Measurements from ENCODE around the gene EIF2B4.
"Not testable (repeated sequence)": the region's sequence is repeated elsewhere in the genome, so short reads cannot be mapped to it uniquely, and the experiment has no call there.

The EIF2B4 gene

DNA sequence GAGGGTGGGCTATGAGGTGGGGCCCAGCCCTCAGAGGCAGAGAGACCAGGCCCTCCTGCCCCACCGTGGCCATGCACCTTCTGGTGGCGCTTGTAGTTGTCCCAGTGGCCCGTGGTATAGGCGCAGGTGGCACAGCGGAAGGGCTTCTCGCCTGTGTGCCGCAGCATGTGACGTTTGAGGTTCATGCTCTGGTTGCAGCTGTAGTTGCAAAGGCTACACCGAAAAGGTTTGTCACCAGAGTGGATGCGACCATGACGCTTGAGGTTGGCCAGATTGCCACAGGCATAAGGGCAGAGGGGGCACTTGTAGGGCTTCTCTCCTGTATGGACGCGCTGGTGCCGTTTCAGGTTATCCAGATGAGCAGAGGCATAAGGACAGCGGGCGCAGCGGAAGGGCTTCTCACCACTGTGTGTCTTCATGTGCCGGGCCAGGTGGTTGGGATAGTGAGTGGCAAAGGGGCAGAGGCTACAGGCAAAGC lies 7.5 kb upstream of the EIF2B4 start:
- no peak for DNase-seq (ENCODE audit: low read depth)

DNA sequence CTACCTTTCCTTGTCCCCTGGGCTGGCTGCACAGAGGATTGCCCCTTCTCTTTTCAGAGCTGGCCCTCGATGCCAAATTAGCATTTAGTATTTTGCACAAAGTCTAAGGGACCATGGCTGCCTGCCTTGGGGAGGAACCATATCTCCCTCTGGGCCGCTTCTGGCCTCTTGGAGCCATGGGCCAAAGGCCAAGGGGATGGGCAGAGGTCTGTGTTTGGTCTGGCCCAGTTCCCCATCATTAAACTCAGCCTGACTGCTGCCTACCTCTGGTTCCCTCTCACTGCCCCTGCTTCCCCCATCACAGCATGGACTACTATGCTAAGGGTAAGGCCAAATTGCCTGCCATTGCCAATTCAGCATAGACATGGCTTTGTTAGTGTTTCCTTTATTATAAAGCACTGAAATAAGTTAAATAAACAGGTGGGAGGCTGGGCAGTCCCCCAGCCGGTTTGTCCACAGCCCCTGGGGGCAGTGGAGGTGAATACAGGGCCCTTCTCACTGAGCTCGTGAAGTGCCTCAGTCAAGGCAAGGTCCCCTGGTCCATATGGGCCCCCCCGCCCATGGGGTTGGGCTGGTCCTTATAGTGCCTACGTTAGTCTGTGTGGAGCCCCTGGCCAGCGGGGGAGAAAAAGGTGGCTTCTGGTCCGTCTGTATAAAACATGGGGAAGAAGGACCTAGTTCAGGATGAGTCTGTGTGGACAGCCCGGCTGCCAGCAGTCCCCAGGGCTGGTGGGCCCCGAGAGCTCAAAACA lies 6.9 kb upstream of the EIF2B4 start:
- no peak for DNase-seq (ENCODE audit: low read depth)

DNA sequence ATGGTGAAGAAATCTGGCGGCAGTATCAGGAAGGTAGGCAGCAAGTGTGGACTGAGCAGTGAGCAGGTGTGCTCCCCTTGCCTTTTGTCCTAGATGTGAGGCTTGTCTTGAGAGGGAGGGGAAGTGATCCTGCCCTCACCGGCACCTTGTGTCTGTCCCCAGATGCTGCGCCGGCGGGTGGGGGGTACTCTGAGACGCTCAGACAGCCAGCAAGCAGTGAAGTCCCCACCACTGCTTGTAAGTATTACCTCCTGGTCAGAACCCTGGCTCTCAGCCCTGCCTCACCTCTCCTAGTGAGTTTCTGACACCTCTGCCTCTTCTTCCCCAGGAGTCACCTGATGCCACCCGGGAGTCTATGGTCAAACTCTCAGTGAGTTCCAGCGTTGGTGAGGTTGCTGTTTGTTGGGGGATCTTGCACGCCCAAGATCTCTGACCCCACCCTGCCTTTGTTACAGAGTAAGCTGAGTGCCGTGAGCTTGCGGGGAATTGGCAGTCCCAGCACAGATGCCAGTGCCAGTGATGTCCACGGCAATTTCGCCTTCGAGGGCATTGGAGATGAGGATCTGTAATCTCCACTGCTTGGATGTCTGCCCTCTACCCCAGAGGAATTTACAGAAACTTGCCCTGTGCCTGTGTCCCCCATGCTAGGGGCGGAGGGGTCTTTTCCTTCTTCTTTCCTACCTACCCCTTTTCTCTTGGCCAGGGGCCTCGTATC lies 6.2 kb upstream of the EIF2B4 start:
- DNase-seq (ENCODE audit: low read depth) = no peak

DNA sequence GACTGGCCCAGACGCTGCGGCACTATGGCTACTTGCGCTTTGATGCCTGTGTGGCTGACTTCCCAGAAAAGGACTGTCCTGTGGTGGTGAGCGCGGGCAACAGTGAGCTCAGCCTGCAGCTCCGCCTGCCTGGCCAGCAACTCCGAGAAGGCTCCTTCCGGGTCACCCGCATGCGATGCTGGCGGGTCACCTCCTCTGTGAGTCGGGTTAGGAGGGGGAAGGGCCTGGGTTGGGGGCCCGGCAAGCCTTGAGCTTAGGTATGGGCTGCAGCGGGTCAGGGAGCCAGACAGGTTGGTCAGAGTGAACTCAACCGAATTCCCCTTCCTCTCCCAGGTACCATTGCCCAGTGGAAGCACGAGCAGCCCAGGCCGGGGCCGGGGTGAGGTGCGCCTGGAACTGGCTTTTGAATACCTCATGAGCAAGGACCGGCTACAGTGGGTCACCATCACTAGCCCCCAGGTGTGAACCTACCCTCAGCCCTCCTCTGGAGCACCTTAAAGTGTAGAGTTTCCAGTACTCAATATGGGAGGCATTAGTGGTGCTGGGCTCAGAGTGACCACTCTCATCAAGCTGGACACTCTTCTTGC lies 5.5 kb upstream of the EIF2B4 start:
- DNase-seq (ENCODE audit: low read depth) = no peak

DNA sequence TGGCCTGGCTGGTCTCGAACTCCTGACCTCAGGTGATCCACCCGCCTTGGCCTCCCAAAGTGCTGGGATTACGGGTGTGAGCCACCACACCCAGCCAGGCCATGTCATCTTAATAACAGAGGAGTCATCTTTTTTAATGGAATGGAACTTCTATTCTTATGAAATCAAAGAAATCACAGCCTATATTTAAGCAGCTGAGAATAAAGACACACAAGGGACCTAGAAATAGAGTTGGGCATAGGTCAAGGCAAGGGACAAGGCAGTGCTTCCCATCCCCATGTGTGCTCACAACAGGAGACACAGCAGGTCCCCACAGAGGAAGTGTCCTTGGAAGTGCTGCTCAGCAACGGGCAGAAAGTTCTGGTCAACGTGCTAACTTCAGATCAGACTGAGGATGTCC lies 3.4 kb upstream of the EIF2B4 start:
- no peak for DNase-seq (ENCODE audit: low read depth)

DNA sequence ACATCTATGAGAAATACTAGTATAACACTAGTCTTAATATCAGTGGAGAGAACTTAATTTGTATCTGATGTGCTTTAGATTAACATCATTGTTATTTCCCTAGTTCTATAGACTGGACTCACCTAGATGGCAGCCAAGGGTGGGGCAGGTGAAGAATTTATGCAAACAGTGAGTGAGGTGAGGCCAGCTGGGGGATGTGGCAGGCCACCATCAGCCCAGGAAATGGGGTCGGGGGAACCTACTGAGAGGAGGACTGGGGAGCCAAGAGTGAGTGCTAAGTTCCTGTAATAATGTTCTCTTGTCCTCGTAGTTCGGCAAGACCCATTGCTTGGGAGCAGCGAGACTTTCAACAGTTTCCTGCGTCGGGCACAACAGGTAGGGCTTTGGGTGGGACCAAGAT lies 2.8 kb upstream of the EIF2B4 start:
- DNase-seq (ENCODE audit: low read depth) = no peak

DNA sequence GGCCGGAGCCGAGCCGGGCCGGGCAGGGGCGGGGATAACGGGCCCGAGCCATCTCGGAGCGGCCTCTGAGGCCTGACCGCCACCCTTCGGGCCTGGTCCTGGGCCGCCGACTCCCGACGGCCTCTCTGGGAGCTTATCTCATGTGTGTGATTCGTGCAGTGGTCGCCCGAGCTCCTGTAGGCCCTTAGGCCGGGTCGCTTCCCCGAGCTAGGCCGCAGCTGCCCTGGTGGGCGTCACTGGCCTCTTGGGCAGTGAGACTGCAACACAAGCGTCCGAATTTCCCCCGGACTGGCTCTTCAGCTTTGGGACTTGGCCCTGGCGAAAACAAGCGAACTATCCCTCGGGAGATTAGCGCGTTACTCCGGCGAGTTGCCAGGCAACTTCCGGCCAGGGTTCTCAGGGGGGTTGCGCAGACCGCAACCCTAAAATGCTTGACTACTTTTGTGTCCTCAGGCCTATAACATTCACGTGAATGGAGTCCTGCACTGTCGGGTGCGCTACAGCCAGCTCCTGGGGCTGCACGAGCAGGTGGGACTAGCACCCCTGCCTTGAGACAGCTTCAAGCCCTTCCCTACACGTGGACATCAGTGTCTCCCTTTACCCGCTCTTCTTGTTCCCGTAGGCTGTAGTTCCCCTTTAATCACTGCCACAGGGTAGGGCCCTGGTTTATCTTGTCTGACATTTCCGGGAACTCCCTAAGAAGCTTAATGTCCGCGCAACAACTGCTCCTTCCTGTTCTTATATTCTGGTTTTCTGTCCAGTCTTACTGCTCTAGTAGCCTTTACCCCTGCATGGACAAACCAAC lies 880 bp upstream of the EIF2B4 start:
- DNase-seq (ENCODE audit: low read depth) = no peak

DNA sequence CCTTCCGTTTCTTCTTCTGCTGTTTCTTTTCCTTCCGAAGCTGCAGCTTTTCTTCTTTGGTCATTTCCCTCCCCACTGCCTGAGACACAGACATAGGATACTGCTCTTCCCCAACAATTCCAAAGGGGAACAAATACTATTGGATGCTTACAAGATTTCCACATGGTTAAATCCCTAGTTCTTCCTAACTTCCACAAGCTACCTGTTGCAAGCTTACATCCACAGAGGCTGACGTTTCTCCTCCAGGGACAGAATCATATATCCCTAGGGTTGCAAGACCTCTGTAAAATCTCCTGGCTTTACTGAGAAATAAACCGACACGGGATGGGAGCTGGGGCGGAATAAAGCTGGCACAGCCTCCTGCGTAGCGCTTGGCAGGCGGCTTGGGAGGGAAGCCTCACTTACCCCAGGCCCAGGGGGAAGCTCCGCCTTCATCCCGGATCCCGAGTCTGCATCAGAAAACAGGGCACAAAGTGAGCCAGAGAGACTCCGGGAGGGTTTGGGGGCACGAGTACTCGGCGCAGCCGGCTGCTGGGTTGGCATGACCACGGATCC lies 590 bp downstream of the EIF2B4 start:
- DNase-seq (ENCODE audit: low read depth) = no peak

DNA sequence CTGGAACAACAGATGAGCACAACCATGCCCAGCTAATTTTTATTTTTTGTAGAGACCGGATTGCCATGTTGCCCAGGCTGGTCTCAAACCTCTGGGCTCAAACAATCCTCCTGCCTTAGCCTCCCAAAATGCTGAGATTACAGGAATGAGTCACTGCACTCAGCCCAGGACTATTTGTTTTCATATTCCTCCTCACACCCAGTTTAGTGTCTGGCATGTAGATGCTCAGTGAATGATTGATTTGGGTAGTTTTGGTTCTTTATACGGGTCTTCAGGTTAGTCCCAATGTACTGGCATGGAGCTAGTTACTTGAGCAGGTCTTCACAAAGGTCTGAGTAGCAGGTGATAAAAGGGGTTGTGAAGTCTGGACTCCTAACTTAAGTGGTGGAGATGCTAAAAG lies 6.2 kb downstream of the EIF2B4 start:
- DNase-seq (ENCODE audit: low read depth) = no peak

DNA sequence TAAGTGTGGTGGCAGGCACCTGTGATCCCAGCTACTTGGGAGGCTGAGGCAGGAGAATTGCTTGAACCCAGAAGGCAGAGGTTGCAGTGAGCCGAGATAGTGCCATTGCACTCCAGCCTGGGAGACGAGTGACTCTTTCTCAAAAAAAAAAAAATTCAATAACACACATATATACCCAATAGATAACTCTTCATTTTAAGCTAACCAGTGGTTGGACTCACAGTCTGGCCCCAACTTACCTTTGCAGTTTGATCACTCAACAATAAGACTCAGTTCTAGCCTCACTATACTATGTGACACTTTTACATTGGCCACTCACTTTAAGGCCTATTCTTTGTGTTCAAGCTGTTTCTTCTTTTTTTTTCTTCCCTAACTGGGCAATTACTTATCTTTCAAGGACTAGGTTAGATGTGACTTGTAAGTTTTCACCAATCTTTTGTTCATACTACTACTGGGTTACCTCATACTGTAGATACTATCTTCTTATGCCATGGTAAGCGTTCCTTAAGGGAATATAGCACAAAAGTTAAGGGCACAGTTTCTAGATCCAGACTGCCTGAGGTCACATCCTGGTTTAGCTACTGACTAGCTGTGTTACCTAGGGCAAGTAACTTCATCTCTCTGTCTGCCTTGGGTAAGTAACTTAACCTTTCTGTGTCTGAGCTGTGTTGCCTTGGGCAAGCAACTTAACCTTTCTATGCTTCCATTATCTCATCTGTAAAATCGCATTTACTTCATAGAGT lies 7.3 kb downstream of the EIF2B4 start:
- no peak for DNase-seq (ENCODE audit: low read depth)

DNA sequence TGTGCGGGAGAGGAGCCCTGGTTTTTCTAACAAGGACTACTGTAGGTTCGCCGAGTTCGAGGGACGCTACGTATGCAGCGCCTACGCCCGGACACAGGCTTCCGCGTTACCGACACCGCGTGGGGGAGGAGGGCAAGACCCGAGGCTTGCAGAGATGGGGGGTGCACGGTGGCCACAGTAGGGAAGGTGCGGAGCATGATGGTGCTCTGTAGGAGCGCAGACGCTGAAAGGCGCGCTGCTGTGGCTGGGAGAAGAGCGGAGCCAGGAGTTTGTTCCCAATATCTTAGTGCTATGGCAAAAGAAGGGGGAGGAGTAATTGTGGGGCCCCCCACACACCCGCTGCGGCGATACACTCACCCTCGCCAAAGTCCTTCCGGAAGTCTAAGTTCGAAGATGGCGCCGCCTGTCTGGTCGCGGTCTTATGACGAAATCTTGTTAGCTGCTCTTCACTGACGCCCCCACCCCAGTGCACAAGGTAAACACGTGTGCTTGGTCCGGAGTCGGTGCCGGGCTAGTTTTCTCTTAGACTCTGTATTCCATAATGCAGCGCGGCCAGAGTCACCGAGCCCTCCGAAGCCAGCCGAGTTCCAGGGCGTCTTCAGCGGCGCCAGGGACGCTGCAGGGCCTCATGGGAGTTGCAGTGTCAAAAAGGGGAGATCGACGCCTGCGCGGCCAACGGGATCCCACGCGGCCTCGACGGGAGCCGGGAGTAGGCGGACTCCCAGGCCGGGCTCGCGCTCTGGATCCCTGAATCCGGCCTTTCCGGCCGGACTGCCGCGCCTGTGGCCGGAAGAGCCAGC lies 13.6 kb downstream of the EIF2B4 start, which contains the start of gene GTF3C2:
TSS of gene GTF3C2 (minus strand) at position 383 of the 800 bp plus-strand sequence. CDS start 13,210 bp downstream, outside the sequence.
- DNase-seq (ENCODE audit: low read depth) = peak; percentile 77

DNA sequence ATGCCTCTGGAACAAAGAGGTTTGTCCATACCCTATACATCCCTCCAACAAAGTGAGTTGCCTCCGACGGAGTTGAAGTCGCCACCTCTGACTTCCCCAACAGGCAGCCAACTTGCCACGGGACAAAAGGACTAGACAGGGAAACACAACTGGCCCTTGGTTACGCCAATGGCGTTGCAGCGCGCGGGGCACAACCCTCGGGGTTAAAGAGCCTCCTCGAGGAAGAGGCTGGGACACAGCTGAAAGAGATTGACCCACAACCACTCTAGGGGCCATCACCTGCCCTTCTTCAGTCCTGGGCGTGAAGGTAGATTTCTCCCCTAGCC lies 14.1 kb downstream of the EIF2B4 start:
- DNase-seq (ENCODE audit: low read depth) = no peak

DNA sequence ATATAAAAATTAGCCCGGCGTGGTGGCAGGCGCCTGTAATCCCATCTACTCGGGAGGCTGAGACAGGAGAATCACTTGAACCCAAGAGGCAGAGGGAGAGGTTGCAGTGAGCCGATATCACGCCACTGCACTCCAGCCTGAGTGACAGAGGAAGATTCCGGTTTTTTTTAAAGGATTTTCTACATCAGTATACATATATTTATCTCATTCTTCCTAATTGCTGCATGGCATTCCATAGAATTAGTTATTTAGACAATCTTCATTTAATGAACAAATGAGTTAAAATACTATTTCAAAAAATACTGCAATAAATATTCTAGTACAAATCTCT lies 15.6 kb downstream of the EIF2B4 start:
- no peak for DNase-seq (ENCODE audit: low read depth)

DNA sequence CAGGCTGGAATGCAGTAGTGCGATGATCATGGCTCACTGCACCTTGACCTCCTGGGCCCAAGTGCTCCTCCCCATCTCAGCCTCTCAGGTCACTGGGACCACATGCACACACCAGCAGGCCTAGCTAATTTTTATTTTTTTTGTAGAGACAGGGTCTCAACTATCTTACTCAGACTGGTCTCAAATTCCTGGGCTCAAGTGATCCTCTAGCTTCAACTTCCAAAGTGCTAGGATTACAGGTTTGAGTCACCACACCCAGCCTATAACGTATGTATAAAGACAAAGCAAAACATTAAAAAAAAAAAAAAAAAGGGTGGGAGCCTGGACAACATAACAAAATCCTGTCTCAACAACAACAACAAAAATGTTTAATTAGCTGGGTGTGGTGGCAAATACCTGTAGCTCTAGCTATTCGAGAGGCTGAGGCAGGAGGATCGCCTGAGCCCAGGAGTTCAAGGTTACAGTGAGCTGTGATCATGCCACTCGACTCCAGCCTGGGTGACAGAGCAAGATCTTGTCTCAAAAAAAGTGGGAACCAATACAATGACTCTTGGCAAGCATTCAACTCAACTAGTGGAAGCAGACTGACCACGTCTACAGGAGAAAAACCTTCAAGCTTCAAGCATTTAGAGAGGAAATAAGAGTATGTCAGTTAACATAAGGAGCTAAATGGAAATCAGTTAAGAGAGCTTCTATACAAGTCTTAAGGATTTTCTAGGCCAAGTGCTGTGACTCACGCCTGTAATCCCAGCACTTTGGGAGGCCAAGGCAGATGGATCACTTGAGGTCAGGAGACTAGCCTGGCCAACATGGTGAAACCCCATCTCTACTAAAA lies 16.2 kb downstream of the EIF2B4 start:
- no peak for DNase-seq (ENCODE audit: low read depth)

DNA sequence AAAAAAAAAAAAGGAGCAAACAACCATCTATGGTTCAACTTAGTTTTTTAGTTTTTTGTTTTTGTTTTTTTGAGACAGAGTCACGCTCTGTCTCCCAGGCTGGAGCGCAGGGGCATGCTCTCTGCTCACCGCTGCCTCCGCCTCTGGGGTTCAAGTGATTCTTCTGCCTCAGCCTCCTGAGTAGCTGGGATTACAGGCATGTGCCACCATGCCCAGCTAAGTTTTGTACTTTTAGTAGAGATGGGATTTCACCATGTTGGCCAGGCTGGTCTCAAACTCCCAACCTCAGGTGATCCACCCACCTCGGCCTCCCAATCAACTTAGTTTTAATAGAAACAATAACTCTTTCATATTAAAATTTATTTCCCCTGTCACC lies 16.8 kb downstream of the EIF2B4 start:
- DNase-seq (ENCODE audit: low read depth) = not testable (repeated sequence)

DNA sequence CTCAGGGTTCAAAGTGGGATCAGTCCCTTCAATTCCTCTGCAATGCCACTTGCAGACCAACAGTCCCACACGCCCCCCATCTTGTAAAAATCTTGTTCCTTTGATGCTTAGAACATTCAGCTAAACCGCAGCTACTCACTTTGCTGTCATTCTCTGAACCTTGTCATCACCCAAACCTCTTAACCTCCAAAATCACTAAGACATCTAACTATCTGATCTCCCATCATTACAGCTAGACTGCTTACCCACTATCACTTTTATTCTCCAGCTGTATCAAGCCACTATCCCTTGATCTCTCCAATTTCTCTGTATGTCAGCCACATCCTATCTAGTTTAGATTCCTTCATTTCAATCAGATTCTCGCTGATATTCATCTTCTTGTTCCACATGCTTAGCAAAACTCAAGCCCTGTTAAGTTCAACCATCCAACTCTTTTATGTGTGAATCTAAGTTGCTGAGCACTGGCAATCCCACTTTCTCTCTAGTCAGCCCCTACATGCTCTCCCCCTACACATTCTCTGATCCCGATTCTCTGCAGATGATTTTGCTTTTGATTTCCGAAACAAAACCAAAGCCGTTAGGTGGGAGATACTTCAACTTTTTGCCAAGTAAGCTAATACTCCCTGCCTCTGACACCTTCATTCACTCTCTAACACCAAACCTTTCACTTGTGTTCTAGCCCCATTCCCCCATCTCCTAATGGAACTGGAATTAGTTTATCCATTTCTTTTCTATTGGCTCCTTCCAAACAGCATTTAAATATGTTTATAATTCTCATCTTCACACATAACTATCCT lies 18.1 kb downstream of the EIF2B4 start:
- DNase-seq (ENCODE audit: low read depth) = no peak

DNA sequence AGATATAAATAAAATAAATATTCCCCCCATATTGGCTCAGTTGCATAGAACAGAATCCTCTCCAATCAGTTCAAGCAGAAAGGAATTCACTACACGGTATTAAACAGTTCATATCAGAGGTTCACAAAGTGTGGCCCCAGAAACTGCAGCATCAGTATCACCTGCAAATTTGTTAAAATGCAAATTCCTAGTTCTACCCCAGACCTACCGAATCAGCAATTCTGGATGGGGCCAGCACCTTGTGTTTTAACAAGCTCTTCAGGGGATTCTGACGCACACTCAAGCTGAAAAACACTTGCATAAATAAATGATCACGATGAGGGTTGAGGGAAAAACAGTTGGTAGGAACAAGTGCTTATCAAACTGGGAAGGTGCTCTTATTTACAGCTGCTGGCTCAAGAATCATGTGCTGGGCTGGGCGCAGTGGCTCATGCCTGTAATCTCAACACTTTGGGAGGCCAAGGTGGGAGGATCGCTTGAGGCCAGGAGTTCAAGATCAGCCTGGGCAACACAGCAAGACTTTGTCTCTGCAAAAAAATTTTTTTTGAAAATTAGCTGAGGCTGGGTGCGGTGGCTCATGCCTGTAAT lies 19.9 kb downstream of the EIF2B4 start:
- no peak for DNase-seq (ENCODE audit: low read depth)

DNA sequence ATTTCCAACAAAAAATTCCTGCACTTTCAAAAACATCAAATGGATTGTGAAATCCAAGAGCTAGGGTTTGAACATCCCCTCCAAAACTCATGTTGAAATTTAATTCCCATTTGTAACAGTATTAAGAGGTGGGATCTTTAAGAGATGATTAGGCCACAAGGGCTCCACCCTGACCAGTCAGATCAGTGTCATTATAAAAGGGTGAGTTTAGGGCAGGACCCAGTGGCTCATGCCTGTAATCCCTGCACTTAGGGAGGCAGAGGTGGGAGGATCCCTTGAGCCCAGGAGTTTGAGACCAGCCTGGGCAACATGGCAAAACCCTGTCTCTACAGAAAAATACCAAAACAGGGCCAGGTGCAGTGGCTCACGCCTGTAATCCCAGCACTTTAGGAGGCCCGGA lies 22.5 kb downstream of the EIF2B4 start:
- DNase-seq (ENCODE audit: low read depth) = no peak

DNA sequence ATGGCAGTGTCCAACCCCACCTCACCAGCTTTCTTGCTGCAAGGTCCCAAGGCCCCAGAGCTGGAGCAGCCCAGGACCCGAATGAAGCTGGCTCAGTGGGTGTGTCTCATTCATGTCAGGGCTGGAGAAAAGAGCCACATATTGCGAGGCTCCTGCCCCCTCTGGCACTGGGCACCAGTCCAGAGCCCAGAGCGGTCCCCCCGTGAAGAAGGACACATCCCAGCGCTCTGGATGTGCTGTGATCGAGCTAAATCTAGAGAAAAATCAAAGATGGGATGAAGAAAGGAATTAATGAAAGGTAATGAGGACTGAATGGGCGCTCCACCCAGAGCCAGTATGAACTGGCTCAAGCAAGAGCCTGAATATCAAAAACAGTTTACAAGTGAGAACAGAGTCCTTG lies 34.0 kb downstream of the EIF2B4 start:
- no peak for DNase-seq (ENCODE audit: low read depth)
